Peyer's patch (tissue), 4 donors: ENCODE results near the gene NEDD4L. TPM values are rescaled to one million over a fixed set of nuclear protein-coding genes. Genes with fewer than 3 reads are reported as not detected.

Experiments
- DNase-seq, 3 donors: peaks; one replicate each; pipeline ENCODE4 v3.0.0-alpha.2; 2017 to 2019
- H3K27ac ChIP-seq, 4 donors: fragments of 200-600 bp; sonication (generic); one replicate each; pipeline ENCODE4 v1.5.1; 2016 to 2019
- H3K27me3 ChIP-seq, 2 donors: fragments of 200-600 bp; sonication (generic); one replicate each; pipeline ENCODE4 v1.5.1; 2019
- H3K36me3 ChIP-seq, 3 donors: fragments of 200-600 bp; sonication (generic); one replicate each; pipeline ENCODE4 v1.5.1; 2016 to 2019
- H3K4me1 ChIP-seq, 4 donors: fragments of 200-600 bp; sonication (generic); one replicate each; pipeline ENCODE4 v1.5.1; 2016 to 2019
- H3K4me3 ChIP-seq, 4 donors: fragments of 200-600 bp; sonication (generic); 1 replicate in 3 of 4; 2 replicates in 1 of 4; pipeline ENCODE4 v1.5.1; 2016 to 2019; ENCODE audit warnings: mild to moderate bottlenecking in 1 of 4
- H3K9me3 ChIP-seq, 4 donors: fragments of 200-600 bp; sonication (generic); one replicate each; pipeline ENCODE4 v1.5.1; 2016 to 2019; ENCODE audit warnings: mild to moderate bottlenecking in 1 of 4
- CTCF ChIP-seq, 6 experiments: fragments of 450-650 bp in 4 of 6; fragments of 200-600 bp in 2 of 6; sonication (generic) in 1 of 6; IDR thresholded peaks; one replicate each; pipeline ENCODE4 v1.5.1; 2017 to 2019; ENCODE audit warnings: antibody characterized with exemption in 6 of 6, mild to moderate bottlenecking in 3 of 6, moderate library complexity in 1 of 6
- POLR2A ChIP-seq, 2 donors: fragments of 450-650 bp; IDR thresholded peaks; one replicate each; pipeline ENCODE4 v1.5.1; 2017; ENCODE audit warnings: antibody characterized with exemption in 2 of 2, mild to moderate bottlenecking in 2 of 2, moderate library complexity in 2 of 2
- total RNA-seq, 4 donors: library from RNA; depleted of rRNA; stranded (reverse); fragments of >200 nt; gene quantifications; one replicate each; pipeline ENCODE4 v1.1.0, GENCODE V29; 2016

The NEDD4L gene
- total RNA-seq, 4 donors from 2014 or later: 213 to 312 (median 277) TPM

DNA sequence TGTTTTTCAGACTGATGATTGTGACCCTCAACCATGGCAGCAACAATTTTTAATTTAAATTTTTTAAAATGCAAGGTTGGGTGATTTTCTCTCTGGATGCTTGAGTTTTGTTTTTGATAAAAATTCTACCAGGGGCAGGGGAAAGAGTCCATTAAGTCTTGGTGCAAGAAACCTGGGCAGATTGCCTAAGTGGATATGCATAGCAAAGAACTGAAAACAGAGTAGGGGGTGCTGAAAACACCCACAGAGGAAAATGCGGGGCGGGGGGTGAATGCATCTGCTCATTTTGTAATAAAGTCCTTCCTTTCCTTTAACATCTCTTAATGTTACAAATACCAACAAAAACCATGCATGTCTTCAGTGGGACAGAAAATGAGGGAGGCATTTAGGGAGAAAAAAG lies 138.0 kb downstream of the NEDD4L start:
- Histone ChIP-seq H3K27me3 (no peaks in the 10 kb centered on the region), H3K36me3 (no peaks in the 10 kb centered on the region), H3K9me3 (no peaks in the 10 kb centered on the region), H3K27ac (no peak overlapping the region), H3K4me3 (no peak overlapping the region), H3K4me1 (peaks cover 0 to 34% (median 4%) of the 10 kb centered on the region in 4 donors)
- DNase-seq: no peak
- TF ChIP-seq CTCF (IDR thresholded peaks at IDR 0.05) (no peak), POLR2A (IDR thresholded peaks at IDR 0.05) (no peak)

DNA sequence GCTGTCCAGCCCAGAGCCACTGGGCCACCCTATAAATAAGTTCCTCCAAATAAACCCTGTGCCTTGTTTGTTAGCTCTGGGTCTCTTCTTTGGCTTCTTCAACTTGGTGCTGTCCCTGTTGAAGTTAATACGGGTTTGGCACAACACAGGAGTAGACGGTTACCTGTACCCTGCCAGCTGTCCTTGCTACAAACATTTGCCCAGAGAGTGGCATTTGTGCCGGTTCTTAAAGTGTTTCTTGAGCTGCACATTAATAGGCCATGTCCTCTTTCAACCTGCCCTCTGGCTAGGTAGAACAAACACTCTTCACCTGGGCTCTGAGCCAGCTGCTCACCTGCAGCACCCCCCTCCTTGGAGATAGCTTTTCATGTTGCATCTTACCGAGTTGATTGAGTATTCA lies 139.2 kb downstream of the NEDD4L start:
- no peaks in the 10 kb centered on the region for H3K36me3 ChIP-seq
- H3K4me3 ChIP-seq: no peak overlapping the region
- H3K27me3 ChIP-seq: no peaks in the 10 kb centered on the region
- no peak overlapping the region for H3K27ac ChIP-seq
- peaks cover 0 to 22% (median 2%) of the 10 kb centered on the region in 4 donors for H3K4me1 ChIP-seq
- no peak for DNase-seq
- no peaks in the 10 kb centered on the region for H3K9me3 ChIP-seq
- no peak for TF ChIP-seq CTCF (IDR thresholded peaks at IDR 0.05)
- no peak for TF ChIP-seq POLR2A (IDR thresholded peaks at IDR 0.05)

GRCh38 chr18:58186258-58186948 lies 142.4 kb downstream of the NEDD4L start:
- no peak overlapping the region for H3K4me3 ChIP-seq
- no peak for TF ChIP-seq CTCF (IDR thresholded peaks at IDR 0.05)
- H3K4me1 ChIP-seq: peaks cover 0 to 4% (median 0%) of the 10 kb centered on the region in 4 donors
- H3K27ac ChIP-seq: no peak overlapping the region
- H3K36me3 ChIP-seq: no peaks in the 10 kb centered on the region
- H3K9me3 ChIP-seq: no peaks in the 10 kb centered on the region
- no peaks in the 10 kb centered on the region for H3K27me3 ChIP-seq
- DNase-seq: no peak

- no peak for TF ChIP-seq POLR2A (IDR thresholded peaks at IDR 0.05)
- TF ChIP-seq CTCF (IDR thresholded peaks at IDR 0.05): no peak
- H3K36me3 ChIP-seq: no peaks in the 10 kb centered on the region
- peaks cover 0 to 4% (median 0%) of the 10 kb centered on the region in 4 donors for H3K4me1 ChIP-seq
- DNase-seq: no peak
- no peaks in the 10 kb centered on the region for H3K27me3 ChIP-seq
- no peak overlapping the region for H3K4me3 ChIP-seq
- no peak overlapping the region for H3K27ac ChIP-seq
- no peaks in the 10 kb centered on the region for H3K9me3 ChIP-seq
Observed at GRCh38 chr18:58187674-58188073, 143.6 kb downstream of the NEDD4L start.

DNA sequence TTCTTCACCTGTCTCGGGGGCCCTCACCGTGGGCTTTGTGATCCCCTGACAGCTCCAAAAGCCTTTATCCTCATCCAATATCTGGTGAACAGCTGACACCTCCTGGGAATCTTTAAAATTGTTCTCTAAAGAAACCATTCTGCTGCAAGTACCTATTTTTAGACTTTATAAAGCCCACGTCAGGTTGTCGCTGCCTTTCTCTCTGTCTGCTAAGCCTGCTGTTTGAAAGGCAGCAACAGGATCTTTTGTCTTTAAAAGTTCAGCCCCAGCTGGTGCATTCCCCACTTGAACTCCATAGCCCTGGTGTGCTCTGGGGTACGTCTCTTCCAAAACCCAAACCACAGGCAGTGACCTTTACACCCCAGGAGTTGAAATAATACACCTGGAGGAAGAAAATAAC lies 145.0 kb downstream of the NEDD4L start:
- Histone ChIP-seq H3K9me3 (no peaks in the 10 kb centered on the region), H3K27me3 (no peaks in the 10 kb centered on the region), H3K4me1 (no peaks in the 10 kb centered on the region), H3K36me3 (no peaks in the 10 kb centered on the region), H3K27ac (no peak overlapping the region), H3K4me3 (no peak overlapping the region)
- no peak for DNase-seq
- TF ChIP-seq POLR2A (IDR thresholded peaks at IDR 0.05): no peak
- TF ChIP-seq CTCF (IDR thresholded peaks at IDR 0.05): no peak
